GM18502 (cell line): Measurements from ENCODE around the gene ADCK1.
"Not testable (repeated sequence)": the region's sequence is repeated elsewhere in the genome, so short reads cannot be mapped to it uniquely, and the experiment has no call there.

Experiments
- ATAC-seq: cut with Tn5 transposase; IDR thresholded peaks from one replicate; pipeline ENCODE4 v1.9.1; 2021; ENCODE audit warnings: mild to moderate bottlenecking; ENCODE audit not compliant: unreplicated experiment, poor library complexity

ADCK1 gene

GRCh38 chr14:77924141-77924948 is 124.4 kb downstream of the ADCK1 start:
- no peak for ATAC-seq

- no peak for ATAC-seq
Observed at GRCh38 chr14:77926942-77927341, 127.0 kb downstream of the ADCK1 start.

GRCh38 chr14:77931441-77931840 is 131.5 kb downstream of the ADCK1 start:
- no peak for ATAC-seq

- ATAC-seq: no peak
Observed at GRCh38 chr14:77936138-77936639, 136.3 kb downstream of the ADCK1 start.

- ATAC-seq: no peak
Observed at GRCh38 chr14:77947372-77947771, 147.5 kb downstream of the ADCK1 start.

- ATAC-seq: no peak
Observed at GRCh38 chr14:77950371-77951063, 150.6 kb downstream of the ADCK1 start.

GRCh38 chr14:77955816-77956484 is 156.0 kb downstream of the ADCK1 start:
- no peak for ATAC-seq

GRCh38 chr14:77959686-77960085 is 159.8 kb downstream of the ADCK1 start:
- ATAC-seq: not testable (repeated sequence)

GRCh38 chr14:77961847-77962580 is 162.1 kb downstream of the ADCK1 start:
- no peak for ATAC-seq

- ATAC-seq: no peak
Observed at GRCh38 chr14:77962731-77963520, 163.0 kb downstream of the ADCK1 start.

GRCh38 chr14:77964586-77964985 is 164.7 kb downstream of the ADCK1 start:
- ATAC-seq: no peak

- no peak for ATAC-seq
Observed at GRCh38 chr14:77965050-77965449, 165.1 kb downstream of the ADCK1 start.

- peak; percentile 84 for ATAC-seq
Observed at GRCh38 chr14:77965919-77966435, 166.1 kb downstream of the ADCK1 start.

- no peak for ATAC-seq
Observed at GRCh38 chr14:77967110-77967509, 167.2 kb downstream of the ADCK1 start.

- no peak for ATAC-seq
Observed at GRCh38 chr14:77970646-77971045, 170.7 kb downstream of the ADCK1 start.

GRCh38 chr14:77973246-77973645 is 173.3 kb downstream of the ADCK1 start:
- ATAC-seq: no peak

GRCh38 chr14:77976591-77976990 is 176.7 kb downstream of the ADCK1 start:
- no peak for ATAC-seq

GRCh38 chr14:77979171-77979570 is 179.3 kb downstream of the ADCK1 start:
- ATAC-seq: no peak

- no peak for ATAC-seq
Observed at GRCh38 chr14:77979666-77980351, 179.9 kb downstream of the ADCK1 start.
